NCI-H128 (cell line): ENCODE data around the gene ZFPL1.

Experiments used
- DNase-seq: peaks from one replicate; lab custom pipeline; 2025; ENCODE audit not compliant: unreplicated experiment; lab: John Stamatoyannopoulos, UW

Gene ZFPL1

DNA sequence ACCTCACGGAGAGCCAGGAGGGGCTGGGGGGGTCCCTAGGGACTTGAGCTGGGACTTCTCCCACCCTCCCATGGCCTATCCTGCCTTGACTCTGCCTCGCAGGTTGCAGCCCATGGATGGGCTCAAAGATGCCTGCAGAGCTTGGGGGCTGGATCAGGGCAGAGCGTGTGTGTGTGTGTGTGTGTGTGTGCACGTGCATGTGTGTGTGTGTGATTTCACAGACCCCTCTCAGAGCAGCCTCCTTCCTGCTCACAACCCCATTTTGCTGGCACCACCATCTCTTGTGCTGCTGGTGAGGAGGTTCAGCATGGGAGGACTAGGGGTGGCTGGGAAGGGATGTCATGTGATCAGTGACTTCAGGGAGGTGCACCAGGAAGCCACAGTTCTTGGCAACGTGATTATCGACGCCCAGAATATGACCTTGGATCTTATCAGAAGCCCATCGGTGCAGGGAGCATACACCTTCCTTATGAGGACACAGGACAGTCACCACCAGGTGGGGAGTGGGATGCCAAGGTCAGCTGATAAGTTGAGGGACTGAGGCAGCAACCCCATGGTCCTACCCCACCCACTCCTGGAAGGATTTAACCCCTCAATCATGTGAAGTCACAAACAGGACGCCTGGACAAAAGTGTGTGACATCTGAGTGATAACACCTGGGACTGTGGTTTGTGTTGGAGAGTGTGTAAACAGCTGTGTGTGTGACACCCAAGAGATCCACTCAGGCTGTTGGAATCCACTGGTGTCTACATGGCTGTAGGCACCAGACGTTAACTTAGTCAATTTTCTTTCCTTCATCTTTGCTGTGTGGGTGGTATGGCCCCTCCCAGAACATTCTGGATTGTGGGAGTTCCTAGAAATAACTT, 23.8 kb upstream of the ZFPL1 start:
- DNase-seq: no peak

DNA sequence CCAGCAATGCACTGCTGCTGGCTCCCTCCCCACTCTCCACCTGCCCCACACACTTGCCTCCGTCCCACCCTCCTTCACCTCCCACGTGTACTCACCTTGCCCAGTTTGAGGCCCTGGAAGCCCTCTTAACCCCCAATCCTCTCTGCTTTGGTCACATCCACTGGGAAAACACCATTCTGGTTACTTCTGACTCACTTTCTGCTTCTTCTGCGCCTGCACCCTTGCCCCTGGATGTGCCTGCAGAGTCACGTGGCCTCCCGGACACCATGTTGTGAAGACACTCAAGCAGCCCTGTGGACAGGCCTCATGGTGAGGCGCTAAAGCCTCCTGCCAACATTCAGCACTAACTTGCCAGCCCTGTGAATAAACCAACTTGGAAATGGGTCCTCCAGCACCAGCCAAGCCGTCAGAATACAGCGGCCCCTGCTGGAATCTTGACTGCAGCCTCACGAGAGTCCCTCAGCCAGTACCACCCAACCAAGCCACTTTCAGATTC, 23.1 kb upstream of the ZFPL1 start:
- no peak for DNase-seq

DNA sequence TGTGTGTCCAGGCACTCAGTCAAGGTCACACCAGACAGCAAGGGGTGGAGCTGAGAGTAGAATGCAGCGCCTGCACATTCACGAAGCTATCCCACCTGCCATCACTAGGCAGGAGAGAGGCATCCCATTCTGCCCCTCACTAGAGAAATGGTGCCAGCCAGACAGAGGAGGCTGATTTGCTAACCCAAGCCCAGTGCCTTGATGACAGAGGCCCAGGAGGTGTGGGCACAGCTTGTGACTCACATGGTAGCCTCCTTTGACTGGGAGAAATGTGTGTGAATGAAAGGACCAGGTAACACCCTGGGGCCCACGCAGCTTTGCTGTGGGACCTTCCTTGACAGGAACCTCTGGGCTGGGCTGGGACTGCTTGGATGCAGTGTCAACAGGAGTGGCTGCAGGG, 20.5 kb upstream of the ZFPL1 start:
- no peak for DNase-seq

DNA sequence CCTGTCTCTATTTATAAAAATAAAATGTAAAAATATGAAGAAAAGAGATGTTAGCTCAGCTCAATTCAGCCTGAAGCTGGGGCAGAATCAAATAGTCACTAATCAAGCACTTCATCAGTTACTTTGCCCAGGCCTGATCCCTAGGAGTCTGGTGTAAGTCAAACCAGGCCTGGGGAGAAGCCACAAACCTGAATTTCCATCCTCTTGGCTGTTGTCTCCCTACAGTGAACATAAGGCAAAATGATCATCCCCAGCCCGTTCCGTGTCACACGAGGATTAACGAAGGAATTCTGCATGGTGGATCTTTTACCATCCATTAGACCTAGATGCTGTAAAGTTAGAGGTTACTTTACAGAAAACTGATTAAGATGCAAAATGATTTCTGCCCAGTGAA, 19.2 kb upstream of the ZFPL1 start:
- DNase-seq: no peak

DNA sequence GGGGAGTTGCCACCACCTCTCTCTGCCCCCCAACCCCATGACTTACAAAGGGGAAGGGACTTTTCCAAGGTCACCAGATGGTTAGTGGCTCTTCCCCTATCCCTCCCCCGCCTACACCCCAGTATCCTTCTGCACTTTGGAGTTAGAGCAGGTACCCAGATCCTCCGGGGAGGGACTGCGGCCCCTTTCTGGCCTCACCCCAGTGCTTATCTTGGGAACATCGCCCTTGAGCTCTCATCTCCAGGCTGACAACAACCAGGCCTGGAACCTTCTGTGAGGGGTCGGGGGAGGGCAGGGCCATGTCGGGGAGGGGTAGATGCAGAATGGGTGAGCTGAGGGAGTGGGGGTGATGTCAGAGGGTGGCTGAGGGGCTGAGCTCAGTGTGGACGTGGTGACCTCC, 18.2 kb upstream of the ZFPL1 start:
- DNase-seq: no peak

DNA sequence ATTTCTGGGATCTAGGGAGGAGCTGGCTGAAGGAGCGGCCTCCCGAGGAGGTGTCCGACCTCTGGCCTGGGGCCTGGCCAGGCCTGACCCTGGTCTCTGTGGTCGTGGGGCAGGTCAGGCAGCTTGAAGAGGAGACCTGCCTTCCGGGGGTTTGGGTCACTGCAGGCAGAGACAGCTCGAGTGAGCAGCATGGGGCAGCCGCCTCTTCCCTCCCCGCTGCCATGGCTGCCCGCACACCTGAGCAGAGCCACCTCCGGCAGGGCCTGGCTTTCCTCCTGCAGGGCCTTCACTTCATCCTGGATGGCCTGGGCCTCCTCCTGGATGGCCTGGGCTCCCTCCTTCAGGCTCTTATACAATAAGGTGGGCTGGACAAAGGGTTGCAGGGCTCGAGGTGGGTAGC, 17.7 kb upstream of the ZFPL1 start:
- no peak for DNase-seq

DNA sequence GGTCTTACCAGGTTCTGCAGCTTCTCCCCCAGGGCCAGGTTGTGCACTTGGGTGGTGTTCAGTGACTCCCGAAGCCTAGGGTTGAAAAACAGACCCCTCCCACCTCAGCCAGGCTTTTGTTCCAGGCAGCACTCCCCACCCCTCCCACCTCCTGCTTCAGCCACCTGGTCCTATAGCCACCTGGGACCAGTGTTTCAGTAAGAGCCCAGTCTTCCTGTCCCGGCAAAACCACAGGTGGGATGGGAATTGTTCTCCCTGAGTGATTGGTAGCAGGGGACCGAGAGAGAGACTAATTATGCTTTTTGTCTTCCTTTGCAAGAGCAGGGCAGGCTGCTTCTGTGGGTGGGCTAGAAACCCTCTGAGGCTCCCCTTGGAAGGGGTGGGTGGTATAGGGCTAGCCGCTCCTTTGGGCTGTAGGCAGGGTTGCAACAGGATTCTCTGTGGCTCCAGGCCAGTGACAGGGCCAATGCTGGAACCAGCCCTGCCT, 17.2 kb upstream of the ZFPL1 start:
- DNase-seq: peak; percentile 44

DNA sequence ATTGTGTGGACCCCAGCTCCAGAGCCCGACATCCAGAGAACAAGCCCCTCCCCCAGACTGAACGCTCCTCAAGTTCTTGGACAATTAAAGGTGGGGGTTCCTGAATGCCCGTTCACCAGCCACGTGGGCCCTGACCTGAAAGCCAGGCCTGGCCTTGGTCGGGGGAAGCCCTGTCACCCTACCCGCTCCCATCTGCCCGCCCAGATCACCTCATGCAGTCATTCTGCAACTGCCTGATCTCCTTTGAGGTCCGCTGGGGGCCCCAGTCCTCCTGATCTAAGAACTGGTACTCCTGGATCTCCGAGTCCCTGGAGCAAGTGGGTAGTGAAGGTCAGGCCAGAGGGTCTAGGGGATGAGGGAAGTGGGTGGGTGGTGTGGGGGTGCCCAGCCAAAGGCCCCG, 16.6 kb upstream of the ZFPL1 start:
- no peak for DNase-seq

DNA sequence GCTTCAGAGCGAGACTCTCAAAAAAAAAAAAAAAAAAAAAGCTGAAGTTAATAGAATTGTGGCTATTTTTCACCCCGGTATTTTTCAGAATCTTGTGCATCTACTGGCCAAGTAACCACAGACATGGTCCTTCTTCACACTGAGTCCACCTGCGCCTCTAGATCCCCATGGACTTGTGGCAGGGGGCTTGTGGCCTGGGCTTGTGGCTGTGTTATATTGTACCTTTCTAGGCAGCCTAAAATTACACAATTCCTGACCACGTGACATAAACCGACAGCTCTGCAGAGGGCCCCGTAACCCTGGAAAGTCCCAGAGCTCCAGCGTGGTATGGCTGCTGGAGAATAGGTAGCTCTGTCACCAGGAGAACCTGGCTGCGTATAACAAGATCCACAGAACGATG, 14.8 kb upstream of the ZFPL1 start:
- DNase-seq: no peak

DNA sequence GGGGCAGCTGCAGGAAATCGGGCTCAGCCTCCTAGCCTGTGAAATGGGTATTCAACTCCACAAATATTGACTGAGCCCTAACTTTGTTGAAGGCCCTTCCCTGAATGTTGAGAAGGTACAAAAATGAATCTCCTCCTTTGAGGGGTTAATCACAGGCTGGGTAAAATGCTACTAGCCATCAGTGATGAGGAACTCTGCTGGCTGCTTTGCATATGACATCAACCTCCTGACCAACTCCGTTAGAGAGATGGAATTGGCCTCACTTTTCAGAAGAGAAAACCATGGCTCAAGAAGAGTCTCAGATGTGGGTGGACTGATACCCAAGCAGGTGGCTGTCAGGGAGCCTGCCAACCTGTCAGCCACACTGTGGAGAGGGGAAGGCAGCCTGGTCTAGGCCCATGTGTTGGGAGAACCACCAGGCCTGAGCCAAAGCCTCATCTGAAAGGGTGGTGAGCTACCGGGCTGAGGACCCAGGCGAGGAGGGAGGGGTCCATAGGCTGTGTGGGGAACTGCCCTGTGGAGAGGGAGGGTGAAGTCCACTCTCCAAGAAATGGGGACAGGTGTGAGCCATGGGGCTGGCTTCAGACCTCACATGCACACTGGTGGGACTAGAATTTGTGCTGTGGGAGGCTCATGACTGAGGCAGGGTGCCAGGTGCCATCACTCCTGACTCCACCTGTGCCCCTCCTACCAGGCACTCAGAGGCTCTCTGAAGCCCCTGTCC, 12.0 kb upstream of the ZFPL1 start:
- no peak for DNase-seq

DNA sequence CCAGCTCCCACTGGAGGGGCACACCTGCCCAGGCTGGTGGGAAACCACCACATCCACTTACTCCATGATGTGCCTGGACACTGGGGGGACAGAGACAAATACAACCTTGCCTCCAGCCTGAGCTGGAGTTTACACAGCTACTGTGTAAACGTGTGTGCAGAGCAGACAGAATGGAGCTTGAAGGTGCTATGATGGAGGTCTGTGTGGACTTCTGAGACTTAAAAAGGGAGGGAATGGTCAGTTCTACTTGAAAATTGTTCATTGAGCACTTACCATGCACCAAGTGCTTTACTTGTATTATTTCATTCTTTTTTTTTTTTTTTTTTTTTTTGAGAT, 11.4 kb upstream of the ZFPL1 start:
- DNase-seq: no peak

DNA sequence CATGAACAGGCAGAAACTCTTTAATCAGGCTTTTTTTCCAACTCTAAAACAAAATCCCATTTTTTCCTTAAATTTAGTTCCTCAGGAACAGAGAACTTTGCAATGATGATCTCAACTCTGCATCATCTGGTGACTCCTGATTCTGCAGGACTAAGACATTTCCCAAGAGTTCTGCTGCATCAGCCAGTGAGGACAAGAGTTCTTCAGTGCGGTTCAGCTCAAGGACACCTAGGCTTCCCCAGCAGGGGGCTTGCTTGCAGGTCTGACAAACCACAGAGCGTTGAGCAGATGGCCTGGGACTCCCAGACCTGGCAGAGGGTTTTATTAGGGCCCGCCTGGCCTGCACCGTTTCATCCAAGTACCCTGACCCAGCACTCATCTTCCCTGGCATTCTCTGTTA, 6.6 kb upstream of the ZFPL1 start:
- DNase-seq: no peak

DNA sequence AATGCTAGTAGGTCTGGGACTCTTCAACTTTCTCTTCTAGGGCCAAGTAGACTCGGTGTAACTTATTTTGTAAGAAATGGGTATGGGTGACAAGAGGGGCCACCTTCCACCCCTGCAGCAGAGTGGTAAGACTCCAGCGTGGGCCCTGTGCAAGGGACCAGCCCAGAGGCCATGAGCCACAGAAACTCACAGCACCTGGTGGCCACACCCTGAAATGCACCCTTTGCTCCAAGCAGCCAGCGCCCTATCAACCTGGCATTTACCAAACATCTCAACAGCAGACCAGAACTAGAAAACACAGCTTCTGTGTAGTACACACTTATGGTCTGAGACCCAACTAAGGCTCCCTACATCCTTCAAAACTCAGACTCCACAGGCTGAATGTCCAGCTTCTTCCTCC, 5.9 kb upstream of the ZFPL1 start:
- DNase-seq: peak; percentile 37

DNA sequence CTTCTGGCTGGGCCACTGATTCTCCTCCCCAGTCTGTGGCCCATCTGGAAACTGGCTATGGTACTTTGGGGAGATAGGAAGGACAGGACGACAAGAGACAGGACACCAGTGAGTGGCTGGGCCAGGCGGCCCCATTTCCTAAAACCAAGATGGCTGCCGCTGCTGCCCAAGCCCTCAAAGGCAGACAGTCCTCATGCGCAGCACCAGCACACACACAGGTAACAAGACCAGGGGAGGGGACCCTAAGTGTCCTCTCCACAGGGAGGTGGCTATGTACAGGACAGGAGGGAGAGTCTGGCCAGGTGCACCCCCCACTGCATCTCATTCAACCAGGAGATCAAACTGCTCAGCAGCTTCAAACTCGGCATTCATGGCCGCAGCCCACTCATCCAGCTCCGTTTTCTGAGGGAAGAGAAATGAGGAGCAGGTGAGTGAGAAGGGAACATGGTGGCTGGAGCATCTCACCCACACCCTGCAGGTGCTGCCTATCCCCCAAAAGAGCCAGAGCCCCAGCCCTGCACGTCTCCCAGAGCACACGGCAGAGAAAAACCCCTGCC, 5.2 kb upstream of the ZFPL1 start:
- no peak for DNase-seq

DNA sequence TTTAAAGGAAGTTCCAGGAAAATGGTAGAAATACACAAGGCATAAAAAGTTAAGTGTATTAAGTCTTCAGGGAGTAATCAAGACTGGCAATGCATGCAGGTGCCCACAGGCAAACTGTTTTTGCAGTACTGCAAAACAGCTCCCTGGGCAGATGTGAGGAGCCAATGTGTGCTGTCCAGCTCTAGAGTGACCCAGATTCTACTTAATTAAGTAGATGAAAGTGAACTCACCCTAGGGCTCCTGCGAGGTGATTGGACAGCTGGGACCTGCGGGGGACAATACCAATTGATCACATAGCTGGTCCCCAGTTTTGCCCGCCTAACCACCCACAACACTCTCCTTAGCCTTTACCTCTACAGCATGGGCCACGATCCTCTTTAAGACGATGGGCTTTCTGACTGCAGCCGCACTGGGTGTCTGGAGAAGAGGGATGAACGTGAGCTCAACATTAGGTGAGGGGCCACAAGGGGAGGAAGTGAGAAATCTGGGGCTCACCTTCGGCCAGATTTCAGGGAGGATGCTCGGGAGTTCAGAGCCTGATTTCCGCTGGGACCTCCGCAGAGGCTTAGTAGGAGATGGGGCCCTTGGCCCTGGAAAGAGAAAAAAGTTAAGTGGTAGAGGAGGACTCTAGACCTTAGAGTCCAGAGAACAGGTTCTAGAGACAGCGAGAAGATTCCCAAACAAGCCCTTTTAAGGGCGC, 738 bp upstream of the ZFPL1 start:
- no peak for DNase-seq

DNA sequence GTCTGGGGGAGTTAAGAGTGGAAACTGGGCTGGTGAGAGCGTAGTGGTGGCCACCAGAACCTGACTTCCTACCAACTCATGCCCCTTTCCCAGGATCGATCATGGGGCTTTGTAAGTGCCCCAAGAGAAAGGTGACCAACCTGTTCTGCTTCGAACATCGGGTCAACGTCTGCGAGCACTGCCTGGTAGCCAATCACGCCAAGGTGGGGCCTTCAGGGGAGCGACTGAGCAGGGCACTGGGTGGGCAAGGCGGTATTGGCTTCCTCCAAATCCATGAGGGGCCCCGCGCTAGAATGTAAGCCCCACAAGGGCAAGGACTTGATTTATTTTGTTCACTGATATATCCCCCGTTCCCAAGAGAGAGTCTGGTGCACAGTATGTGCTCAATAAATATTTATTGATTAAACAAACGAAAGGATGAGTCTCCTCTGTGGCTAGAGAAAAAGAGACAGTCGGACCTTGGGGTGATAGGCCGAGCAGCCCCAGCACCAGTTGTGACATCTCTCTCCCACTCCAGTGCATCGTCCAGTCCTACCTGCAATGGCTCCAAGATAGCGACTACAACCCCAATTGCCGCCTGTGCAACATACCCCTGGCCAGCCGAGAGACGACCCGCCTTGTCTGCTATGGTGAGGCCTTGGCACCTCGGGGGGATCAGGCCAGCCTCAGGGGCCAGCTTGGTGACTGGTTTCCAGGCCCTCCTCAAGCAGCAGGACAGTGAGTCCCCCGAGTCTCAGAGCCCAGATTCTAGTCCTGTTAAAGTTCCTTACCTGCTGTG, 765 bp downstream of the ZFPL1 start:
- no peak for DNase-seq

DNA sequence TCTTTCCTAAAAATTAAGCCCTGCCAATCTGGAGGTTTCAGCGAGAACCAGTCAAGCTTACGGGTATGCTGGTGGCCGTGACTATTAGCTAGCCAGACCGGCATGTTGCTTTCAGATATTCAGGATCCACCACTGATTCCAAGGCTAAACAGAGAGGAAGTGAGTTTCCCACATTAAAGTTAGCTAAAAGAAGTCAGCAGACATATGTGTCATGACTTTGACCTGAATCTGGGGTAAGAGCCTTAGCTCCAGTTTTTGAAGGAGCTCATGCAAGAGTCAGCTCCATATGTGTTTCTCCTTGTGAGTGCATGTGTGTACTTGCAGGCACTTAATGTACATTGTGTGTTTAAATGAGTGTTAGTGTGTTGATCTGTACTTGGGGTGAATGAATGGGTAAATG, 1.4 kb downstream of the ZFPL1 start:
- no peak for DNase-seq

DNA sequence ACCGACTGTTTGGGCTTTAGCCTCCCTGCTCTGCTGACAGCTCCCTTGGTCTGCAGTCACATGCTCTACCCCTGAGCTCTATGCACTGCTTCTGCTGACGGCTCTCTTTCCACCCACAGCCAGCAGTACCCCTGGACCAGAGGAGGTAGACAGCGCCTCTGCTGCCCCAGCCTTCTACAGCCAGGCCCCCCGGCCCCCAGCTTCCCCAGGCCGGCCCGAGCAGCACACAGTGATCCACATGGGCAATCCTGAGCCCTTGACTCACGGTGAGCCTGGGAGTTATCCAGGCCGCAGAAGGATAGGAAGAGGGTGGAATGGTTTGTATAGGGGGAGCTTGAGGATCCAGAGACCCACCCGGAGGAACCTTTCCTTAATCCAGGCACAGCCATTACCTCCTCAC, 2.8 kb downstream of the ZFPL1 start:
- no peak for DNase-seq

DNA sequence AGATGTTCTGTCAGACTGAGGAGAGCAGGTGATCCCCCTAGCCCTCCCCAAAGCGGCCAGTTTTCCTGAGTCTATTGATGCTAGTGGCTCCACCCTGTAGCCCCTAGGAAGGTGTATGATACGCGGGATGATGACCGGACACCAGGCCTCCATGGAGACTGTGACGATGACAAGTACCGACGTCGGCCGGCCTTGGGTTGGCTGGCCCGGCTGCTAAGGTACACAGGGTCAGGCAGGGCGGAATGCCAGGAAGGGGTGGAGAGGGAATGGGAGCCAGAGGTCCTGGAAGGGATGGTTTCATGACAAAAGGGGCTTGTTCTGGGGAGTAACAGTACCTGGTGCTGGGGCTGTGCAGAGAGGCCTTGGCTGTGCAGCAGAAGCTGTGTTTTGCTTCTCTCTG, 3.2 kb downstream of the ZFPL1 start:
- no peak for DNase-seq

DNA sequence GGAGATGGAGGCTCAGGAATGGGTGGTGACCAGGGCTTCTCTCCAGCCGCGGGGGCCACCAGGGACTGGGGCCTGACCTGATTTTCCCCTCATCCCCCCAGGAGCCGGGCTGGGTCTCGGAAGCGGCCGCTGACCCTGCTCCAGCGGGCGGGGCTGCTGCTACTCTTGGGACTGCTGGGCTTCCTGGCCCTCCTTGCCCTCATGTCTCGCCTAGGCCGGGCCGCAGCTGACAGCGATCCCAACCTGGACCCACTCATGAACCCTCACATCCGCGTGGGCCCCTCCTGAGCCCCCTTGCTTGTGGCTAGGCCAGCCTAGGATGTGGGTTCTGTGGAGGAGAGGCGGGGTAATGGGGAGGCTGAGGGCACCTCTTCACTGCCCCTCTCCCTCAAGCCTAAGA, 3.8 kb downstream of the ZFPL1 start:
- no peak for DNase-seq

DNA sequence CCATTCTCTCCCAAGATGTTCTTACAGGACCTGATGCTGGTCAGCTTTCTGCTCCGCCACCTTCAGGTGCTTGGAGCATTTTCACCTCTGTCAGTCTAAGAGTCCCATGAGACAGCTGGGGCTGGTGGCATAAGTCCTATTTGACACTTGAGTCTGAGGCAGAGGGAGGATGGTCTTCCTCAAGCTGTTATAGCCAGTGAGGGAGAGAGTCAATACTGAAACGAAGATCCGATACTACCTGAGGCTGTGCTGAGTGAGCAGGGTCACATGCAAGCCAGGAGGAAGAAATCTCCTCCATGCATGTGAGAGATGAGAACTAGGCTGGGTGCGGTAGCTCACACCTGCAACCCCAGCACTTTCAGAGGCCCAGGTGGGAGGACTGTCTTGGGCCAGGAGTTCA, 5.6 kb downstream of the ZFPL1 start:
- no peak for DNase-seq
